ENCODE data around the gene NAV2.

GRCh38 chr11:19920982-19921381 is 208.3 kb downstream of the NAV2 start:
- no peak for TF ChIP-seq CTCF (conservative IDR thresholded peaks at IDR 0.05 in 1 of 2, IDR thresholded peaks at IDR 0.05 in 1 of 2; ENCODE audit: extremely low read depth in 1 of 2, insufficient read depth in 1 of 2, low read depth in 1 of 2, low read length in 2 of 2)
- TF ChIP-seq EZH2 (IDR thresholded peaks at IDR 0.05; ENCODE audit: borderline replicate concordance, low read length) = no peak
